Naive thymus-derived CD8-positive, alpha-beta T cell (primary cell): ENCODE results near the gene CHCHD4. TPM values are rescaled to one million over a fixed set of nuclear protein-coding genes. Genes with fewer than 3 reads are reported as not detected.
A peak's percentile ranks its signal among the peaks of the same experiment; 100 is the strongest.
"Not testable (repeated sequence)": the region's sequence is repeated elsewhere in the genome, so short reads cannot be mapped to it uniquely, and the experiment has no call there.

Experiments used
- ATAC-seq, 2 donors: fragments of 150-1000 bp; cut with Tn5 transposase in 1 of 2; sonication (Bioruptor Pico), chemical (Tn5 transposase) in 1 of 2; 1 replicate in 1 of 2; 2 replicates in 1 of 2; pipeline ENCODE4 v1.10.0; 2021; ENCODE audit warnings: mild to moderate bottlenecking in 2 of 2, moderate library complexity in 2 of 2
- POLR2A ChIA-PET: fragments of 350-600 bp; sonication (Branson Sonifier 250); formaldehyde crosslinking; loops from one replicate; lab custom pipeline; 2021; ENCODE audit warnings: antibody characterized with exemption; lab: Charles Lee
- DNase-seq, 10 donors: peaks; one replicate each; pipeline versions ENCODE4 v3.0.0 to v3.0.0-alpha.2; 2020 to 2022
- H3K27ac Mint-ChIP-seq, 10 donors: one replicate each; pipeline ENCODE4 v1.8.0; 2020 to 2022; ENCODE audit warnings: mild to moderate bottlenecking in 10 of 10, mixed read lengths in 10 of 10, moderate library complexity in 4 of 10, inconsistent platforms in 1 of 10
- H3K27me3 Mint-ChIP-seq, 5 donors: one replicate each; pipeline ENCODE4 v1.8.0; 2021 to 2022; ENCODE audit warnings: mixed read lengths in 5 of 5
- H3K36me3 Mint-ChIP-seq, 3 donors: one replicate each; pipeline ENCODE4 v1.8.0; 2020 to 2022; ENCODE audit warnings: mixed read lengths in 3 of 3, mild to moderate bottlenecking in 2 of 3, inconsistent platforms in 1 of 3
- H3K4me1 Mint-ChIP-seq, 4 donors: one replicate each; pipeline ENCODE4 v1.8.0; 2021 to 2022; ENCODE audit warnings: mixed read lengths in 4 of 4
- H3K4me3 Mint-ChIP-seq, 10 donors: one replicate each; pipeline ENCODE4 v1.8.0; 2020 to 2022; ENCODE audit warnings: mild to moderate bottlenecking in 10 of 10, mixed read lengths in 10 of 10, moderate library complexity in 6 of 10, inconsistent platforms in 1 of 10
- H3K9me3 Mint-ChIP-seq, 9 donors: one replicate each; pipeline ENCODE4 v1.8.0; 2020 to 2022; ENCODE audit warnings: mixed read lengths in 9 of 9, mild to moderate bottlenecking in 3 of 9, inconsistent platforms in 1 of 9, moderate library complexity in 1 of 9
- polyA plus RNA-seq, 3 donors: library from polyadenylated mRNA; unstranded; fragments of 300-500 nt; fragmentation: Illumina TruSeq; gene quantifications; one replicate each; pipeline ENCODE4 v1.2.3, GENCODE V29; 2021
- total RNA-seq, 8 experiments: library from RNA in 2 of 8; stranded (reverse) in 2 of 8; gene quantifications; one replicate each; pipeline ENCODE4 v1.2.3 and lab custom pipeline; 2021 to 2026

The CHCHD4 gene
- total and polyA plus RNA-seq, 5 experiments from 2014 or later, result 6.8 to 15.8 (median 9.6) TPM

DNA sequence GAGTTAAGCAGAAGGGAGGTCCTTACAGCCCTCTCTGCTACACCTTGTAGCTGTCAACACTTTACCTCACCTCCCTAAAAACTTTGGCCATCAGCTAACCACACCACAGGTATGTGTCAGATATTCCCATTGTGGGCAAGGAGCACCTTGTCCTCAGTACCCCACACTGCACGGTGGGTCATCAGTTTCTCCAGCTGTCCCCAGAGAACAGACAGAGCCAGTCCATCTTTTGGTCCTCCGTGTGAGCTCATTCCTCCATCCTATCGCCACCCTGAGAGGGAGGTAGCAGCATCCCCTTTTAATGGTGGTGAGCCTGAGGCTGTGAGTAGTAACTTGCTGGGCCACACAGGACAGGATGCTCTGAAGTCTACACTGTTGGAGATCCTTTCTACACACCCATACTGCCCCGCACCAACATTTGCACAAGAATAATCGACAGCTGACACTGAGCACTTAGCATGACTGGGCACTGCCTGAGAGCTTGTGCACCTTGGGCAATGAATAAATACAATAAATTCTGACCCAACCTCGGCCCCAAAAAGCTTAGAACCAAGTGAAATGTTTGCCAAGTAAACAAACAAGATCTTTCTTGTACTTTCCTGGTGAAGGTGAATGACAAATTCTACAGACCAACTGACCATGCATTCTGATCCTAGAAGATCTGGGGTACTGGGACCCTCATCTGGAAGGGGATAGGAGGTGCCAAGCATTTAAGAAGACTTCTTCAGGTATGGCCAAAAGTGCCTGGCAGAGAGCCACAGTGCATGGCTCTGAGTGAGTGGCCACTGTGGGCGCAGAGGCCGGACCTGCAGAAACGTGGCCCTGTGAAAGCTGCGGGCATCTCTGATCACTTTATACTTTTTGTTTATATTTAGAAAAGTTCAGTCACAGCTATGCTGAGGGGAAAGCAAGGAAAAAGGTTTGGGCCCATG is 6.9 kb downstream of the CHCHD4 start:
- ATAC-seq, result no peak
- Mint-ChIP-seq H3K27ac (peak overlapping the region in 2 of 10 donors; percentile 48 to 49), H3K36me3 (peaks cover 4 to 66% (median 22%) of the 10 kb centered on the region in 3 donors), H3K4me3 (no peak overlapping the region), H3K4me1 (peaks cover 11 to 24% (median 19%) of the 10 kb centered on the region in 4 donors), H3K27me3 (no peaks in the 10 kb centered on the region), H3K9me3 (no peaks in the 10 kb centered on the region)
- POLR2A ChIA-PET, result interaction anchor here (0.5 kb wide), 1 partner anchor 285 kb away, joined by 4 read pairs; the partner anchor contains the start of gene SLC6A6
- DNase-seq, result no peak

- H3K36me3 Mint-ChIP-seq, result peaks cover 4 to 61% (median 28%) of the 10 kb centered on the region in 3 donors
- no peak overlapping the region for H3K4me3 Mint-ChIP-seq
- ATAC-seq, result no peak
- H3K27me3 Mint-ChIP-seq, result no peaks in the 10 kb centered on the region
- DNase-seq, result no peak
- H3K4me1 Mint-ChIP-seq, result peaks cover 0 to 6% (median 2%) of the 10 kb centered on the region in 4 donors
- no peaks in the 10 kb centered on the region for H3K9me3 Mint-ChIP-seq
- no peak overlapping the region for H3K27ac Mint-ChIP-seq
- POLR2A ChIA-PET, result interaction anchor here (1.3 kb wide), 1 partner anchor 10 kb away, joined by 5 read pairs; no protein-coding TSS in a partner anchor
These were observed 10.6 kb downstream of the CHCHD4 start for GRCh38 chr3:14113965-14114635.

- ATAC-seq, result no peak
- POLR2A ChIA-PET, result no interaction called here
- H3K27ac Mint-ChIP-seq, result no peak overlapping the region
These were observed 14.0 kb downstream of the CHCHD4 start for GRCh38 chr3:14110699-14111098.

GRCh38 chr3:14109821-14110220 is 14.8 kb downstream of the CHCHD4 start:
- DNase-seq, ATAC-seq, H3K4me1 Mint-ChIP-seq, H3K27me3 Mint-ChIP-seq, H3K9me3 Mint-ChIP-seq, H3K4me3 Mint-ChIP-seq, POLR2A ChIA-PET: not testable (repeated sequence)
- Mint-ChIP-seq H3K27ac (peak overlapping the region in 1 of 10 donors; percentile 40), H3K36me3 (peaks cover 4 to 38% (median 22%) of the 10 kb centered on the region in 3 donors)

More at GRCh38 chr3:14110699-14111098, 14.0 kb downstream of the CHCHD4 start:
- Mint-ChIP-seq H3K4me1 (peaks cover 0 to 6% (median 0%) of the 10 kb centered on the region in 4 donors), H3K4me3 (no peak overlapping the region), H3K9me3 (no peaks in the 10 kb centered on the region), H3K36me3 (peaks cover 4 to 47% (median 28%) of the 10 kb centered on the region in 3 donors), H3K27me3 (no peaks in the 10 kb centered on the region)
- no peak for DNase-seq

GRCh38 chr3:14097616-14098391 is 26.9 kb downstream of the CHCHD4 start:
- Mint-ChIP-seq H3K9me3 (peaks cover 5 to 13% (median 8%) of the 10 kb centered on the region in 9 donors), H3K27me3 (peaks cover 18 to 28% (median 21%) of the 10 kb centered on the region in 5 donors)
- POLR2A ChIA-PET, result no interaction called here

DNA sequence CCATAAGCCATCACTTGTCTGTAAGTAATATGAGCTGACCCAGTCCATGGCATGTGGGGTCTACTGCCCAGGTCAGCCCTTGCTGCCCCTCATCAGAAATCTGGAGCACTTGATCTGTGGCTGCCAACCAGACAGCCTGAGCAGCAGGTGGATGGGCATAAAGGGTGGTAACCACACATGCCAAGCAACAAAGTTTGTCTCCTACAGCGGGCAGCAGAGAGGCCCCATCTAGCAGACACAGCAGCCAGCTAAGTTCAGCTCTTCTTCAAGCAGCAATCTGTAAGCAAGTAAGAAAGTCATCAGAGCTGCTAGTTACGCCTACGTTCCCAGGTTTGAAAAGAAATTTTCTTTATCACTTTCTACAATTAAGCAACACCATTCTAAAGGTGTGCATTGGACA is 27.9 kb downstream of the CHCHD4 start:
- POLR2A ChIA-PET, result no interaction called here
- Mint-ChIP-seq H3K4me1 (no peaks in the 10 kb centered on the region), H3K4me3 (no peak overlapping the region), H3K27me3 (peaks cover 18 to 25% (median 22%) of the 10 kb centered on the region in 5 donors), H3K9me3 (peaks cover 5 to 13% (median 8%) of the 10 kb centered on the region in 9 donors), H3K36me3 (peaks cover 0 to 12% (median 7%) of the 10 kb centered on the region in 3 donors), H3K27ac (no peak overlapping the region)
- DNase-seq (no peak), ATAC-seq (no peak)

More at GRCh38 chr3:14097616-14098391, 26.9 kb downstream of the CHCHD4 start:
- peaks cover 0 to 12% (median 7%) of the 10 kb centered on the region in 3 donors for H3K36me3 Mint-ChIP-seq
- no peak overlapping the region for H3K4me3 Mint-ChIP-seq
- no peak for ATAC-seq
- H3K27ac Mint-ChIP-seq, result no peak overlapping the region
- no peak for DNase-seq
- no peaks in the 10 kb centered on the region for H3K4me1 Mint-ChIP-seq

DNA sequence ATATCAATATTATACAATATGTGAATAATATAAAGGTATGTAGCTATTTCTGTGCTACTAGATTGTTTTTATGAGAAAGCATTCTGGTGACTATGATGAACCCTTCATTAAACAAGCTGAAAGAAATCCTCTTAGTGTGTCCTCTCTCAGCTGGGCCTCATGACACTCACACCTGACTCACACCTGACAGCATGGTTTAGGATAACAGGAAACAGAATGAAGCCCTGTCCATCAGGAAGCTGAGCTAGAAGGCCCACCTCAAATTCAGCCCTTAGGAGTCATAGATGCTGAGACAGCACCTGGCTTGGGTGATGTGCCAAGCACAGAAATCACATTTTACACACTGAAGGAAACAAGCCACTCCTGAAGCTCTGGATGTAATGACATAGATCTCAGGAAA is 30.8 kb downstream of the CHCHD4 start:
- Mint-ChIP-seq H3K4me3 (no peak overlapping the region), H3K36me3 (peaks cover 0 to 16% (median 4%) of the 10 kb centered on the region in 3 donors), H3K27ac (no peak overlapping the region), H3K9me3 (peaks cover 5 to 17% (median 9%) of the 10 kb centered on the region in 9 donors), H3K4me1 (no peaks in the 10 kb centered on the region), H3K27me3 (peaks cover 19 to 42% (median 32%) of the 10 kb centered on the region in 5 donors)
- no peak for ATAC-seq
- DNase-seq, result no peak
- POLR2A ChIA-PET, result no interaction called here

DNA sequence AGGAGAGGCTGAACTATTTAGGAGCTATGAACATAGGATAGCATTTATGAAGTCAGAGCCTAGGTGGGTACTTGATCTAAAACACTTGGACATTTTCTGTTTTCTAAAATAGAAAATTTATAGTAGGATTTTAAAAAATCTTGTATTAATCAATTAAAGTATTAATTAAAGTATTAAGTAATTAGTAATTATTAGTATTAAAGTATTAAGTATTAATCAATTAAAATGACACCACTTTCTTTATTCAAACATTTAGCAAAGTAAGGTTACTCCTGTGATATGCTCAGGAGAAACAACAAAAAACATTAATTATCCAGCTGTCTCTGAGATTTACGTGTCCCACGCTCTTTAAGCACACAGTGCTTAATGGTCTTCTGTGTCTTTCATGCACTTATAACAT is 32.2 kb downstream of the CHCHD4 start:
- DNase-seq (no peak), ATAC-seq (no peak)
- H3K4me3 Mint-ChIP-seq, result no peak overlapping the region
- peaks cover 3 to 21% (median 14%) of the 10 kb centered on the region in 9 donors for H3K9me3 Mint-ChIP-seq
- H3K36me3 Mint-ChIP-seq, result peaks cover 0 to 21% (median 7%) of the 10 kb centered on the region in 3 donors
- no peaks in the 10 kb centered on the region for H3K4me1 Mint-ChIP-seq
- H3K27me3 Mint-ChIP-seq, result peaks cover 22 to 53% (median 26%) of the 10 kb centered on the region in 5 donors
- no peak overlapping the region for H3K27ac Mint-ChIP-seq
- POLR2A ChIA-PET, result no interaction called here

DNA sequence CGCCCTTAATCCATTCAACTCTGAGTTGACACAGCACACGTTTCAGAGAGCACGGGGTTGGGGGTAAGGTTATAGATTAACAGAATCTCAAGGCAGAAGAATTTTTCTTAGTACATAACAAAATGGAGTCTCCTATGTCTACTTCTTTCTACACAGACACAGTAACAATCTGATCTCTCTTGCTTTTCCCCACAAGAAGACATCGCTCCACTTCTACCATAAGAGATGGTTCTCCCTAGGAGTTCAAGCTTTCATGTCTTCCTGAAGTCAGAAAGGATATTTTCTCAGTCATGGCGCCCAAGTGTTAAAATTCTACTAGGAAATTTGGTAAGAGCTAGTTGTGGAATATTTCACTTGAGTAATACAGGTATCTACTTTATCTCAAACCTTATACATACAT is 32.7 kb downstream of the CHCHD4 start:
- POLR2A ChIA-PET, H3K27ac Mint-ChIP-seq, DNase-seq, ATAC-seq, H3K4me3 Mint-ChIP-seq, H3K4me1 Mint-ChIP-seq: not testable (repeated sequence)
- peaks cover 3 to 22% (median 16%) of the 10 kb centered on the region in 9 donors for H3K9me3 Mint-ChIP-seq
- peaks cover 20 to 56% (median 25%) of the 10 kb centered on the region in 5 donors for H3K27me3 Mint-ChIP-seq
- H3K36me3 Mint-ChIP-seq, result peaks cover 0 to 23% (median 8%) of the 10 kb centered on the region in 3 donors

DNA sequence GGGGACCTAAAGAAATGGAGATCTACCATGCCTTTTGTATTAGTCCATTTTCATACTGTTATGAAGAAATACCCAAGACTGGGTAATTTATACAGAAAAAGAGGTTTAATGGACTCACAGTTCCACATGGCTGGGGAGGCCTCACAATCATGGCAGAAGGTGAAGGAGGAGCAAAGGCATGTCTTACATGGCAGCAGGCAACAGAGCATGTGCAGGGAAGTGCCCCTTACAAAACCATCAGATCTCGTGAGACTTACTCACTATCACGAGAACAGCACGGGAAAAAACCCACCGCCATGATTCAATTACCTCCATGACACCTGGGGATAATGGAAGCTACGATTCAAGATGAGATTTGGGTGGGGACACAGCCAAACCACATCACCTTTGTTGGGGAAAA is 37.2 kb downstream of the CHCHD4 start:
- Mint-ChIP-seq H3K9me3 (peaks cover 3 to 27% (median 21%) of the 10 kb centered on the region in 9 donors), H3K27me3 (peaks cover 13 to 45% (median 17%) of the 10 kb centered on the region in 5 donors), H3K36me3 (peaks cover 0 to 26% (median 9%) of the 10 kb centered on the region in 3 donors)
- H3K4me3 Mint-ChIP-seq, H3K4me1 Mint-ChIP-seq, POLR2A ChIA-PET, ATAC-seq, H3K27ac Mint-ChIP-seq, DNase-seq: not testable (repeated sequence)

GRCh38 chr3:14082108-14082657 is 42.5 kb downstream of the CHCHD4 start:
- H3K27me3 Mint-ChIP-seq, result peaks cover 2 to 11% (median 6%) of the 10 kb centered on the region in 5 donors
- ATAC-seq, result no peak
- no peak overlapping the region for H3K4me3 Mint-ChIP-seq
- H3K4me1 Mint-ChIP-seq, result peaks cover 0 to 2% (median 0%) of the 10 kb centered on the region in 4 donors
- no peak for DNase-seq
- H3K27ac Mint-ChIP-seq, result no peak overlapping the region
- peaks cover 0 to 15% (median 7%) of the 10 kb centered on the region in 3 donors for H3K36me3 Mint-ChIP-seq
- H3K9me3 Mint-ChIP-seq, result peaks cover 1 to 22% (median 7%) of the 10 kb centered on the region in 9 donors
- POLR2A ChIA-PET, result no interaction called here
